CD4-positive, alpha-beta T cell treated with Interleukin-2 at 100 ng/mL for 4 hours (primary cell): ENCODE measurements around the gene ZNF276.
"Not testable (repeated sequence)": the region's sequence is repeated elsewhere in the genome, so short reads cannot be mapped to it uniquely, and the experiment has no call there.

Experiments used
- DNase-seq: peaks from one replicate; pipeline ENCODE4 v3.0.0-alpha.2; 2020; ENCODE audit warnings: low spot score

The ZNF276 gene

GRCh38 chr16:89736554-89736953, 15.2 kb downstream of the ZNF276 start:
- DNase-seq, result no peak

- DNase-seq, result peak; percentile 58
Observed at GRCh38 chr16:89737341-89738071, 16.2 kb downstream of the ZNF276 start.

- no peak for DNase-seq
Observed at GRCh38 chr16:89738072-89738377, 16.7 kb downstream of the ZNF276 start.

- DNase-seq, result no peak
Observed at GRCh38 chr16:89738538-89739317, 17.4 kb downstream of the ZNF276 start.

GRCh38 chr16:89739383-89739782, 18.0 kb downstream of the ZNF276 start:
- no peak for DNase-seq

- DNase-seq, result no peak
Observed at GRCh38 chr16:89741342-89742014, 20.1 kb downstream of the ZNF276 start.

- DNase-seq, result no peak
Observed at GRCh38 chr16:89742948-89743347, 21.6 kb downstream of the ZNF276 start.

GRCh38 chr16:89744813-89745212, 23.5 kb downstream of the ZNF276 start:
- DNase-seq, result no peak

GRCh38 chr16:89746043-89746442, 24.7 kb downstream of the ZNF276 start:
- no peak for DNase-seq

GRCh38 chr16:89748076-89748475, 26.7 kb downstream of the ZNF276 start:
- no peak for DNase-seq

GRCh38 chr16:89748921-89749320, 27.6 kb downstream of the ZNF276 start:
- DNase-seq, result no peak

- DNase-seq, result no peak
Observed at GRCh38 chr16:89749637-89750036, 28.3 kb downstream of the ZNF276 start.

GRCh38 chr16:89759746-89760340, 38.5 kb downstream of the ZNF276 start:
- peak; percentile 25 for DNase-seq

- peak; percentile 23 for DNase-seq
Observed at GRCh38 chr16:89761304-89761922, 40.1 kb downstream of the ZNF276 start.

- DNase-seq, result peak; percentile 63
Observed at GRCh38 chr16:89764711-89765201, 43.4 kb downstream of the ZNF276 start.

- no peak for DNase-seq
Observed at GRCh38 chr16:89765292-89765830, 44.0 kb downstream of the ZNF276 start.

- DNase-seq, result no peak
Observed at GRCh38 chr16:89770367-89770766, 49.0 kb downstream of the ZNF276 start.

GRCh38 chr16:89775223-89775622, 53.9 kb downstream of the ZNF276 start:
- DNase-seq, result no peak

- not testable (repeated sequence) for DNase-seq
Observed at GRCh38 chr16:89778211-89778610, 56.9 kb downstream of the ZNF276 start.

GRCh38 chr16:89779231-89779908, 58.0 kb downstream of the ZNF276 start:
- DNase-seq, result no peak

- no peak for DNase-seq
Observed at GRCh38 chr16:89779909-89780305, 58.6 kb downstream of the ZNF276 start.
